Activated CD8-positive, alpha-beta T cell treated with anti-CD3 and anti-CD28 coated beads, Interleukin-2, amount 10 ng/mL, durations not matched to agents 7 days and 5 days (primary cell): ENCODE data around the gene MME. TPM values are rescaled to one million over a fixed set of nuclear protein-coding genes. Genes with fewer than 3 reads are reported as not detected.

Experiments
- ATAC-seq: fragments of 150-1000 bp; cut with Tn5 transposase; one replicate; pipeline ENCODE4 v1.10.0; 2021; ENCODE audit warnings: moderate library complexity
- CTCF ChIA-PET: fragments of 350-600 bp; sonication (Branson Sonifier 250); formaldehyde crosslinking; loops from one replicate; lab custom pipeline; 2021; ENCODE audit warnings: antibody characterized with exemption; lab: Charles Lee
- POLR2A ChIA-PET: fragments of 350-600 bp; sonication (Branson Sonifier 250); formaldehyde crosslinking; loops from one replicate; lab custom pipeline; 2021; ENCODE audit warnings: antibody characterized with exemption; lab: Charles Lee
- DNase-seq: peaks from one replicate; pipeline ENCODE4 v3.0.0-alpha.2; 2020
- H3K27ac Mint-ChIP-seq: one replicate; pipeline ENCODE4 v1.8.0; 2021; ENCODE audit warnings: mild to moderate bottlenecking, mixed read lengths
- H3K27me3 Mint-ChIP-seq: one replicate; pipeline ENCODE4 v1.8.0; 2021; ENCODE audit warnings: low read depth, mixed read lengths
- H3K36me3 Mint-ChIP-seq: one replicate; pipeline ENCODE4 v1.8.0; 2021; ENCODE audit warnings: low read depth, mixed read lengths
- H3K4me1 Mint-ChIP-seq: one replicate; pipeline ENCODE4 v1.8.0; 2021; ENCODE audit warnings: low read depth, mixed read lengths
- H3K4me3 Mint-ChIP-seq: one replicate; pipeline ENCODE4 v1.8.0; 2021; ENCODE audit warnings: mild to moderate bottlenecking, mixed read lengths
- H3K9me3 Mint-ChIP-seq: one replicate; pipeline ENCODE4 v1.8.0; 2022; ENCODE audit warnings: mixed read lengths; ENCODE audit not compliant: insufficient read depth
- total RNA-seq, 2 experiments: library from RNA; stranded (reverse); gene quantifications; one replicate each; pipeline ENCODE4 v1.2.3, GENCODE V29; 2021

Gene MME
- total RNA-seq, 2 experiments from 2014 or later = not detected

DNA sequence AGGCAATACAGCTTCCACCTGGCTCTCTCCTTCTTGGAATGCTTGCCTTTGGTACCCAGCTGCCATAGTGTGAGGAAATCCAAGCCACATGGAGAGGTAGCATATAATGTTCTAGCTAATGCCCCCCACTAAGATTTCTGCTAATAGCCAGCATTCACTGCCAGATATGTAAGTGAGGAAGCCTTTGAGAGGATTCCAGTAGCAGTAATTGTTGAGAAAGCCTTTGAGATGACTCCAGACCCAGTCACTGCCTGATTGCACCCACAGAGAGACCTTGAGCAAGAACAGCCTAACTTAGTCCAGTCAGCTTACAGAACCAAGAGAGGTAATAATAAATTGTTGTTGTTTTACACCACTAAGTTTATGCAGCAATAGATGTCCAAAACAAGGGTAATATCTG is 150.3 kb downstream of the MME start:
- no peaks in the 10 kb centered on the region for H3K9me3 Mint-ChIP-seq
- CTCF ChIA-PET = no interaction called here
- H3K27ac Mint-ChIP-seq = no peak overlapping the region
- no peak overlapping the region for H3K4me3 Mint-ChIP-seq
- ATAC-seq = no peak
- H3K4me1 Mint-ChIP-seq = no peaks in the 10 kb centered on the region
- POLR2A ChIA-PET = no interaction called here
- H3K36me3 Mint-ChIP-seq = no peaks in the 10 kb centered on the region
- no peaks in the 10 kb centered on the region for H3K27me3 Mint-ChIP-seq
- no peak for DNase-seq

DNA sequence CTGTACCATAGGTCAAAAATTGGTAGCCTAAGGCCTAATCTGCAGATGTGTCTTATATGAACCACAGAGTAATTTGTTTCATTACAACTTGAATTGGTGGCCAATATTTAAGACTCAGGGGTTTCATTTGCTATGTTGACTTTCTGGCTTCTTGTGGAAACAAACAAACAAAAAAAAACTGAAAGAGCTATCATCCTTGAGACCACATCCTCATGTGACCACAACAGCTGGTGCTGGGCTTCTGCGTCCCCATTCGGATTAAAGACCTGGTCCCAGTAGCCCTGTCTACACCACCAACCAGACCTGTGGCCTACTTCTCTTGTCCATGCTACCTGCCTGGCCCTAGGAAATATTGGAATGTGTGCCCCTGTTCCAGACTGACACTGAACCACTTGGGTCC is 151.7 kb downstream of the MME start:
- no peak overlapping the region for H3K4me3 Mint-ChIP-seq
- ATAC-seq (no peak), DNase-seq (no peak)
- ChIA-PET POLR2A (no interaction called here), CTCF (no interaction called here)
- no peak overlapping the region for H3K27ac Mint-ChIP-seq
- H3K9me3 Mint-ChIP-seq = no peaks in the 10 kb centered on the region
- no peaks in the 10 kb centered on the region for H3K4me1 Mint-ChIP-seq
- H3K36me3 Mint-ChIP-seq = no peaks in the 10 kb centered on the region
- H3K27me3 Mint-ChIP-seq = no peaks in the 10 kb centered on the region

DNA sequence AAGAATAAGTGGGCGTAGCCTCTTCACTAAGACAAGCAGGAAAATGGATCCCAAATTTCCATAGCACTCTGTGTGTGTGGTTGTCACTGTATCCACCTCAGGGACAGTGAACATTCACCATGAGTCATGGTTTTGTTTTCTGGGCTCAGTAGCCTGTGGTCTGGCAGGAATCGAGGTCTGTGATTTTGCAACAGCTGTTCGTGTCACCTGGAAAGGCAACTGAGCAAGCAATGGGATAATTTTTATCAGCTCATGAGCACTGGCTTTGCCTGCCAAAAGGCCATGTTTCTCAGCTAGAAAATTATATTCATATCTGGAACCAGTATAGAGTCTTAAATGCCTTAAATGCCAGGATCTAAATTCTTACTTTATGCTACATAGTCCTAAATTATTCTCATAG is 152.5 kb downstream of the MME start:
- Mint-ChIP-seq H3K36me3 (no peaks in the 10 kb centered on the region), H3K27me3 (no peaks in the 10 kb centered on the region), H3K27ac (no peak overlapping the region), H3K9me3 (no peaks in the 10 kb centered on the region), H3K4me1 (no peaks in the 10 kb centered on the region), H3K4me3 (no peak overlapping the region)
- ATAC-seq (no peak), DNase-seq (no peak)
- CTCF ChIA-PET = no interaction called here
- POLR2A ChIA-PET = no interaction called here

DNA sequence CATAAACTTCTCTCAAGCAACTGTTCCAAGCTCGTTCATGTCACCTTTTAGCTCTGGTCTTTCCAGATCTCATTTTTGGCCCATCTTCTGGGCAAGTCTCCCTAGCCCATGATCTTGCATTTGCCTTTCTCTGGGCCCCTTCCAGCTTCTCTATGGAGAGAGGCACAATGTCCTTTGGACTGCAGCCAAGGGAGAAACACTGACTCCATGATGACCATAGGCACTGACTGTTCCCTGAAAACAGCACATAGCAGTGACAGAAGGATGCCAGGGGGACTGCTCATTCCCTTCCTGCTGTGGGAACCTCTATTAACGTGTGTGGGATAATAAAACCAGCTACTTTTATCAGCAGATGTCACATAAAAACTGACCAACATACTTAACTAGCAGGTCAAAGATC is 153.1 kb downstream of the MME start:
- no peaks in the 10 kb centered on the region for H3K4me1 Mint-ChIP-seq
- POLR2A ChIA-PET = no interaction called here
- H3K36me3 Mint-ChIP-seq = no peaks in the 10 kb centered on the region
- no peaks in the 10 kb centered on the region for H3K27me3 Mint-ChIP-seq
- H3K27ac Mint-ChIP-seq = no peak overlapping the region
- DNase-seq = no peak
- CTCF ChIA-PET = no interaction called here
- ATAC-seq = no peak
- H3K9me3 Mint-ChIP-seq = no peaks in the 10 kb centered on the region
- H3K4me3 Mint-ChIP-seq = no peak overlapping the region

Other genes with a start within 250 kb of the MME start
- not detected for gene STRIT1, start 213.4 kb downstream of the MME start, total RNA-seq